K562 (cell line): Measurements from ENCODE around the gene WDR72. TPM values are rescaled to one million over a fixed set of nuclear protein-coding genes. Genes with fewer than 3 reads are reported as not detected.

Experiments used
- ATAC-seq: fragments of 200-7000 bp; cut with Tn5 transposase; 3 replicates; pipeline ENCODE4 v1.9.1; 2020; ENCODE audit warnings: moderate library complexity
- BruUV-seq: library from RNA; stranded (reverse); fragments of 400-500 nt; replicated peaks from 2 replicates; lab custom pipeline; 2021; lab: Mats Ljungman, UMichigan
- CTCF ChIA-PET: fragments of 300-600 bp; formaldehyde crosslinking; extraction: SDS; loops from one replicate; lab custom pipeline; 2021; ENCODE audit warnings: low intra/inter-chr PET ratio; lab: Yijun Ruan, JAX
- POLR2A ChIA-PET: fragments of 300-600, 350-650 bp; sonication (Branson Sonifier 250); formaldehyde crosslinking; extraction: SDS; loops from one replicate; lab custom pipeline; 2021; ENCODE audit warnings: antibody characterized with exemption, inconsistent platforms; lab: Yijun Ruan, JAX
- DNase-seq, 4 experiments: peaks; one replicate each; pipeline versions ENCODE4 v3.0.0 to v3.0.0-alpha.2; 2011 to 2018; ENCODE audit warnings: low spot score in 3 of 4, mixed read lengths in 3 of 4; ENCODE audit errors: extremely low read depth in 1 of 4
- FAIRE-seq: peaks from 2 replicates; lab custom pipeline; 2011; peaks lifted over from hg19 to GRCh38; lab: Jason Lieb, UNC
- H2AFZ ChIP-seq: 2 replicates; pipeline ENCODE4 v1.6.0; 2011; ENCODE audit warnings: low read depth, low read length, control low read depth, inconsistent platforms
- H3K27ac ChIP-seq: fragments of 200-600 bp; 3 replicates; pipeline ENCODE4 v1.8.0; 2011; ENCODE audit warnings: low read depth, mild to moderate bottlenecking, control low read depth, inconsistent platforms, low read length, moderate library complexity, mixed read lengths; ENCODE audit errors: extremely low read depth
- H3K27me3 ChIP-seq, 2 experiments: fragments of 300-600 bp in 1 of 2; 2 replicates in 1 of 2; 3 replicates in 1 of 2; pipeline versions ENCODE4 v1.6.0 to v1.8.0; 2011; ENCODE audit warnings: inconsistent platforms in 2 of 2, low read length in 2 of 2, mild to moderate bottlenecking in 1 of 2, mixed read lengths in 1 of 2, moderate library complexity in 1 of 2; ENCODE audit not compliant: control insufficient read depth in 2 of 2, insufficient read depth in 2 of 2
- H3K36me3 ChIP-seq: fragments of 300-600 bp; 3 replicates; pipeline ENCODE4 v1.8.0; 2011; ENCODE audit warnings: mild to moderate bottlenecking, low read length, inconsistent platforms; ENCODE audit not compliant: control insufficient read depth, insufficient read depth
- H3K4me1 ChIP-seq, 2 experiments: fragments of 200-600 bp in 1 of 2; replicated peaks in 1 of 2; 2 replicates in 1 of 2; 3 replicates in 1 of 2; pipeline versions ENCODE4 v1.5.1 to v1.8.0; 2011; ENCODE audit warnings: inconsistent platforms in 2 of 2, low read length in 2 of 2, mild to moderate bottlenecking in 1 of 2, mixed read lengths in 1 of 2, moderate library complexity in 1 of 2; ENCODE audit not compliant: control insufficient read depth in 2 of 2, insufficient read depth in 2 of 2
- H3K4me2 ChIP-seq: 2 replicates; pipeline ENCODE4 v1.6.1; 2011; ENCODE audit warnings: low read length, control low read depth, inconsistent platforms, mixed read lengths; ENCODE audit not compliant: insufficient read depth
- H3K4me3 ChIP-seq: fragments of 200-600 bp; sonication (generic), shearing (Covaris generic); 2 replicates; pipeline ENCODE4 v1.5.1; 2016; ENCODE audit warnings: control low read depth, inconsistent platforms
- H3K79me2 ChIP-seq: fragments of 200-600 bp; 3 replicates; pipeline ENCODE4 v1.8.0; 2011; ENCODE audit warnings: low read length, inconsistent platforms; ENCODE audit not compliant: control insufficient read depth, insufficient read depth
- H3K9ac ChIP-seq, 2 experiments: 2 replicates each; pipeline versions ENCODE4 v1.6.0 to v1.6.1; 2011; ENCODE audit warnings: low read depth in 2 of 2, low read length in 2 of 2, control low read depth in 1 of 2, inconsistent platforms in 1 of 2, mild to moderate bottlenecking in 1 of 2, mixed read lengths in 1 of 2; ENCODE audit not compliant: insufficient read depth in 1 of 2
- H3K9me1 ChIP-seq: one replicate; pipeline ENCODE4 v1.6.0; 2011; ENCODE audit warnings: inconsistent platforms, mild to moderate bottlenecking, low read length, moderate library complexity; ENCODE audit not compliant: control insufficient read depth, insufficient read depth
- H3K9me3 ChIP-seq: replicated peaks from 2 replicates; pipeline ENCODE4 v1.5.1; 2011; ENCODE audit warnings: low read depth, low read length, inconsistent platforms; ENCODE audit not compliant: control insufficient read depth, insufficient read depth
- H4K20me1 ChIP-seq: replicated peaks from 2 replicates; pipeline ENCODE4 v1.6.1; 2011; ENCODE audit warnings: low read length, inconsistent platforms, mixed read lengths; ENCODE audit not compliant: control insufficient read depth, insufficient read depth
- CBX8 ChIP-seq: fragments of 200-600 bp; sonication (generic); IDR thresholded peaks from 2 replicates; pipeline ENCODE4 v1.6.1; 2012; ENCODE audit warnings: borderline replicate concordance, mixed run types, low read depth, mild to moderate bottlenecking, moderate library complexity, mixed read lengths, low read length, control low read depth, inconsistent platforms; ENCODE audit not compliant: poor library complexity, severe bottlenecking; ENCODE audit errors: extremely low read depth
- SIX5 ChIP-seq, 2 experiments: IDR thresholded peaks; 2 replicates each; pipeline ENCODE4 v1.6.1; 2011; ENCODE audit warnings: low read length in 2 of 2, borderline replicate concordance in 1 of 2, low read depth in 1 of 2, mild to moderate bottlenecking in 1 of 2, moderate library complexity in 1 of 2; ENCODE audit not compliant: insufficient read depth in 1 of 2
- SMARCC2 ChIP-seq: fragments of 450-650 bp; IDR thresholded peaks from 2 replicates; pipeline ENCODE4 v1.6.1; 2017; ENCODE audit warnings: antibody characterized with exemption, moderate library complexity, mild to moderate bottlenecking, low read depth
- TAF7 ChIP-seq: fragments of 450-650 bp; IDR thresholded peaks from 2 replicates; pipeline ENCODE4 v1.6.1; 2016; ENCODE audit warnings: missing genetic modification characterization, missing compliant biosample characterization
- TEAD1 ChIP-seq, 2 experiments: fragments of 450-650 bp in 1 of 2; sonication (generic) in 1 of 2; formaldehyde crosslinking; IDR thresholded peaks; 2 replicates each; pipeline versions ENCODE4 v1.4.0 to v1.8.0; 2020 to 2022; ENCODE audit warnings: mild to moderate bottlenecking in 2 of 2, missing genetic modification reagents in 1 of 2
- U2AF2 ChIP-seq: fragments of 200-400 bp; formaldehyde crosslinking; optimal IDR thresholded peaks from 2 replicates; pipeline ENCODE3; 2017; ENCODE audit warnings: low read depth, mild to moderate bottlenecking, low read length
- ZBED1 ChIP-seq: IDR thresholded peaks from 2 replicates; pipeline ENCODE4 v1.6.1; 2014
- ZBTB7A ChIP-seq: IDR thresholded peaks from 2 replicates; pipeline ENCODE4 v1.6.1; 2011; ENCODE audit warnings: low read depth, mild to moderate bottlenecking, low read length, moderate library complexity, borderline replicate concordance; ENCODE audit not compliant: control insufficient read depth
- ZNF124 ChIP-seq: sonication (generic); formaldehyde crosslinking; IDR thresholded peaks from 2 replicates; pipeline ENCODE4 v1.8.1; 2022; ENCODE audit warnings: missing genetic modification reagents
- ZNF263 ChIP-seq: sonication (generic); formaldehyde crosslinking; IDR thresholded peaks from 2 replicates; pipeline ENCODE4 v1.8.0; 2022; ENCODE audit warnings: mild to moderate bottlenecking, missing genetic modification reagents, borderline replicate concordance
- ZSCAN29 ChIP-seq: fragments of 450-650 bp; IDR thresholded peaks from 2 replicates; pipeline ENCODE4 v1.6.1; 2017
- WGBS: fragments of 100-300 bp; shearing (Covaris generic); methylation state at CpG from one replicate; pipeline ENCODE4 v1.1.6; 2016; ENCODE audit warnings: low coverage, mixed read lengths; ENCODE audit not compliant: insufficient coverage; ENCODE audit errors: missing lambda C conversion rate; 5-methylcytosine and 5-hydroxymethylcytosine counted together
- in situ Hi-C: fragments of 300-500 bp; cut with MboI; formaldehyde crosslinking; loops from 4 replicates; pipeline ENCODE4 v1.15.0; 2018; ENCODE audit warnings: inconsistent platforms, mixed read lengths
- intact Hi-C: fragments of 100-400 bp; cut with micrococcal nuclease; formaldehyde crosslinking; loops from 2 replicates; pipeline ENCODE4 v1.14.2; 2022
- polyA plus RNA-seq, 8 experiments: library from polyadenylated mRNA; depleted of rRNA in 4 of 8; stranded (reverse) in 5 of 8; unstranded in 3 of 8; fragments of >200 nt; fragmentation: Nextera tagmentation in 2 of 8; fragmentation: Illumina TruSeq in 1 of 8; extraction: Ambion mirVana in 2 of 8; extraction: Trizol in 1 of 8; gene quantifications; 2 replicates each; pipeline versions ENCODE4 v1.2.1 to v1.2.3, GENCODE V29; 2011 to 2014; ENCODE audit warnings: inconsistent platforms in 1 of 8, missing spikeins in 1 of 8
- total RNA-seq, 7 experiments: library from RNA; depleted of rRNA in 6 of 7; stranded (reverse); fragments of >200 nt in 6 of 7; fragmentation: Illumina TruSeq in 2 of 7; extraction: Trizol in 2 of 7; gene quantifications; 2 replicates each; pipeline versions ENCODE4 v1.2.1 to v1.2.3, GENCODE V29; 2011 to 2021; ENCODE audit warnings: low replicate concordance in 1 of 7
- TF ChIP-seq, protein P1 (sequence below): fragments of 250-450 bp; sonication (Bioruptor Pico); IDR thresholded peaks from 2 replicates; pipeline ENCODE4 v1.6.1; 2021; ENCODE audit warnings: mild to moderate bottlenecking
- TF ChIP-seq, protein P2 (sequence below): fragments of 250-450 bp; sonication (Bioruptor Pico); IDR thresholded peaks from 2 replicates; pipeline ENCODE4 v1.4.0; 2020; ENCODE audit warnings: mild to moderate bottlenecking, moderate library complexity
- TF ChIP-seq, protein P3 (sequence below): sonication (generic); formaldehyde crosslinking; IDR thresholded peaks from 2 replicates; pipeline ENCODE4 v1.8.1; 2023; ENCODE audit warnings: mild to moderate bottlenecking, missing genetic modification reagents, moderate library complexity
- TF ChIP-seq, protein P4 (sequence below): fragments of 450-650 bp; IDR thresholded peaks from 2 replicates; pipeline ENCODE4 v1.6.1; 2016; ENCODE audit warnings: missing biosample characterization, missing genetic modification characterization

The WDR72 gene
- total and polyA plus RNA-seq, 9 of the 15 experiments (the other 6 are each of a cell fraction or from before 2014, with no cell fraction given) = 0.01 TPM; not detected in 8

DNA sequence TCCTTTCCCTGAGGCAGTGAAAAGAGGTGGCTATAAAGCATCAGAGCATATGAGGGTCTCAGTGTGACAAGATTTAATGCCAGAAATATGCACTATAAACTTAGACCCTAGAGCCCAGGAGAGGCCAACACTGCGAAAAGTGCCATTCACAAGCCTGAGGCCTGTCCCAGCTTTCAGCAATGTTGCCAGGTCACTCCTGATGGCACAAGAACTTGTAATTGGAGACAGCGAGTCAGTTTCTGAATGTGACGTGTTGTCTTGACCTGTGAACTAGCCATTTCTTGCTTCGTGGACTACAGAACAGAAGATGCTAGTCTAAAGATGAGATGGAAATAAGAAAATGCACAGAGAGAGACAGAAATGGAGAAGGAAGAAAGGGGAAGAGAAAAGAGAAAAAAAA, 87.9 kb downstream of the WDR72 start:
- ATAC-seq (no peak), DNase-seq (no peak), FAIRE-seq (no peak)
- in situ Hi-C loops (no loop called here), intact Hi-C loops (no loop called here)
- no peaks in the 10 kb centered on the region for H3K36me3 ChIP-seq
- no peak overlapping the region for H3K4me3 ChIP-seq
- no peak for TF ChIP-seq CBX8
- TF ChIP-seq ZNF263 (CRISPR knock-in tag) = no peak
- no peak for TF ChIP-seq ZBED1
- TF ChIP-seq, protein P1, sequence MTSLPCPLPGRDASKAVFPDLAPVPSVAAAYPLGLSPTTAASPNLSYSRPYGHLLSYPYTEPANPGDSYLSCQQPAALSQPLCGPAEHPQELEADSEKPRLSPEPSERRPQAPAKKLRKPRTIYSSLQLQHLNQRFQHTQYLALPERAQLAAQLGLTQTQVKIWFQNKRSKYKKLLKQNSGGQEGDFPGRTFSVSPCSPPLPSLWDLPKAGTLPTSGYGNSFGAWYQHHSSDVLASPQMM (CRISPR knock-in tag) = no peak
- TF ChIP-seq, protein P2, sequence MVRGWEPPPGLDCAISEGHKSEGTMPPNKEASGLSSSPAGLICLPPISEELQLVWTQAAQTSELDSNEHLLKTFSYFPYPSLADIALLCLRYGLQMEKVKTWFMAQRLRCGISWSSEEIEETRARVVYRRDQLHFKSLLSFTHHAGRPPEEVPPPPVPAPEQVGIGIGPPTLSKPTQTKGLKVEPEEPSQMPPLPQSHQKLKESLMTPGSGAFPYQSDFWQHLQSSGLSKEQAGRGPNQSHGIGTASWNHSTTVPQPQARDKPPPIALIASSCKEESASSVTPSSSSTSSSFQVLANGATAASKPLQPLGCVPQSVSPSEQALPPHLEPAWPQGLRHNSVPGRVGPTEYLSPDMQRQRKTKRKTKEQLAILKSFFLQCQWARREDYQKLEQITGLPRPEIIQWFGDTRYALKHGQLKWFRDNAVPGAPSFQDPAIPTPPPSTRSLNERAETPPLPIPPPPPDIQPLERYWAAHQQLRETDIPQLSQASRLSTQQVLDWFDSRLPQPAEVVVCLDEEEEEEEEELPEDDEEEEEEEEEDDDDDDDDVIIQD (CRISPR knock-in tag) = no peak
- no peak for TF ChIP-seq TEAD1 (CRISPR knock-in tag; IDR thresholded peaks at IDR 0.05)
- TF ChIP-seq, protein P3, sequence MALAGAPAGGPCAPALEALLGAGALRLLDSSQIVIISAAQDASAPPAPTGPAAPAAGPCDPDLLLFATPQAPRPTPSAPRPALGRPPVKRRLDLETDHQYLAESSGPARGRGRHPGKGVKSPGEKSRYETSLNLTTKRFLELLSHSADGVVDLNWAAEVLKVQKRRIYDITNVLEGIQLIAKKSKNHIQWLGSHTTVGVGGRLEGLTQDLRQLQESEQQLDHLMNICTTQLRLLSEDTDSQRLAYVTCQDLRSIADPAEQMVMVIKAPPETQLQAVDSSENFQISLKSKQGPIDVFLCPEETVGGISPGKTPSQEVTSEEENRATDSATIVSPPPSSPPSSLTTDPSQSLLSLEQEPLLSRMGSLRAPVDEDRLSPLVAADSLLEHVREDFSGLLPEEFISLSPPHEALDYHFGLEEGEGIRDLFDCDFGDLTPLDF (CRISPR knock-in tag) = no peak
- no peak for TF ChIP-seq U2AF2
- no peak for TF ChIP-seq ZSCAN29
- TF ChIP-seq, protein P4, sequence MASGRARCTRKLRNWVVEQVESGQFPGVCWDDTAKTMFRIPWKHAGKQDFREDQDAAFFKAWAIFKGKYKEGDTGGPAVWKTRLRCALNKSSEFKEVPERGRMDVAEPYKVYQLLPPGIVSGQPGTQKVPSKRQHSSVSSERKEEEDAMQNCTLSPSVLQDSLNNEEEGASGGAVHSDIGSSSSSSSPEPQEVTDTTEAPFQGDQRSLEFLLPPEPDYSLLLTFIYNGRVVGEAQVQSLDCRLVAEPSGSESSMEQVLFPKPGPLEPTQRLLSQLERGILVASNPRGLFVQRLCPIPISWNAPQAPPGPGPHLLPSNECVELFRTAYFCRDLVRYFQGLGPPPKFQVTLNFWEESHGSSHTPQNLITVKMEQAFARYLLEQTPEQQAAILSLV = no peak
- no peak for TF ChIP-seq ZBTB7A
- TF ChIP-seq ZNF124 (CRISPR knock-in tag) = no peak
- no peak for TF ChIP-seq SMARCC2
- no peak for TF ChIP-seq TAF7 (tag)
- TF ChIP-seq SIX5 (IDR thresholded peaks at IDR 0.05; ENCODE audit: borderline replicate concordance in 1 of 2, insufficient read depth in 1 of 2, low read depth in 1 of 2, low read length in 2 of 2) = no peak
- H3K9me3 ChIP-seq = no peaks in the 10 kb centered on the region
- H3K27ac ChIP-seq = no peak overlapping the region
- no peaks in the 10 kb centered on the region for H3K27me3 ChIP-seq
- no peak overlapping the region for H2AFZ ChIP-seq
- no peaks in the 10 kb centered on the region for H4K20me1 ChIP-seq
- no peak overlapping the region for H3K9ac ChIP-seq
- H3K79me2 ChIP-seq = no peaks in the 10 kb centered on the region
- POLR2A ChIA-PET = no interaction called here
- H3K4me2 ChIP-seq = no peak overlapping the region
- CTCF ChIA-PET = no interaction called here
- H3K9me1 ChIP-seq = no peaks in the 10 kb centered on the region
- no peaks in the 10 kb centered on the region for H3K4me1 ChIP-seq
- no TSS peak for BruUV-seq
- 0% methylated on average over 4 of the region's 4 CpGs for WGBS
